ENCODE results near the gene SLC9B2. TPM values are rescaled to one million over a fixed set of nuclear protein-coding genes. Genes with fewer than 3 reads are reported as not detected.

Gene SLC9B2
- total RNA-seq, 1 donor from 2014 or later = 12.1 TPM

GRCh38 chr4:103108542-103108941 lies 32.0 kb upstream of the SLC9B2 start:
- no peak overlapping the region for H3K4me3 Mint-ChIP-seq
- DNase-seq (ENCODE audit: low spot score in 2 of 2, unreplicated experiment in 2 of 2) = no peak
- H3K36me3 Mint-ChIP-seq = peaks cover 11% of the 10 kb centered on the region
- no peaks in the 10 kb centered on the region for H3K27me3 Mint-ChIP-seq (ENCODE audit: low read depth)
- no peaks in the 10 kb centered on the region for H3K9me3 Mint-ChIP-seq
- no peak overlapping the region for H3K27ac Mint-ChIP-seq
- no peak for TF ChIP-seq CTCF (IDR thresholded peaks at IDR 0.05; ENCODE audit: unreplicated experiment)
- H3K4me1 Mint-ChIP-seq = no peaks in the 10 kb centered on the region

- Mint-ChIP-seq H3K4me1 (peaks cover under 1% of the 10 kb centered on the region), H3K4me3 (no peak overlapping the region), H3K9me3 (no peaks in the 10 kb centered on the region), H3K27ac (no peak overlapping the region), H3K36me3 (peaks cover 11% of the 10 kb centered on the region), H3K27me3 (ENCODE audit: low read depth) (no peaks in the 10 kb centered on the region)
- no peak for DNase-seq (ENCODE audit: low spot score in 2 of 2, unreplicated experiment in 2 of 2)
- TF ChIP-seq CTCF (IDR thresholded peaks at IDR 0.05; ENCODE audit: unreplicated experiment) = no peak
Measured at GRCh38 chr4:103105558-103106356, 29.2 kb upstream of the SLC9B2 start.

GRCh38 chr4:103104886-103105285 lies 28.3 kb upstream of the SLC9B2 start:
- no peak for DNase-seq (ENCODE audit: low spot score in 2 of 2, unreplicated experiment in 2 of 2)
- no peak overlapping the region for H3K27ac Mint-ChIP-seq
- no peaks in the 10 kb centered on the region for H3K9me3 Mint-ChIP-seq
- no peak for TF ChIP-seq CTCF (IDR thresholded peaks at IDR 0.05; ENCODE audit: unreplicated experiment)
- H3K4me1 Mint-ChIP-seq = peaks cover 2% of the 10 kb centered on the region
- H3K27me3 Mint-ChIP-seq (ENCODE audit: low read depth) = no peaks in the 10 kb centered on the region
- H3K4me3 Mint-ChIP-seq = no peak overlapping the region
- peaks cover 11% of the 10 kb centered on the region for H3K36me3 Mint-ChIP-seq

GRCh38 chr4:103100691-103101090 lies 24.1 kb upstream of the SLC9B2 start:
- no peak for DNase-seq (ENCODE audit: low spot score in 2 of 2, unreplicated experiment in 2 of 2)
- Mint-ChIP-seq H3K4me1 (peaks cover 29% of the 10 kb centered on the region), H3K27me3 (ENCODE audit: low read depth) (no peaks in the 10 kb centered on the region), H3K36me3 (peaks cover 4% of the 10 kb centered on the region), H3K27ac (no peak overlapping the region), H3K4me3 (no peak overlapping the region), H3K9me3 (no peaks in the 10 kb centered on the region)
- no peak for TF ChIP-seq CTCF (IDR thresholded peaks at IDR 0.05; ENCODE audit: unreplicated experiment)

GRCh38 chr4:103099691-103100392 lies 23.3 kb upstream of the SLC9B2 start, which contains the start of gene BDH2:
Gene BDH2, minus strand, starts transcription at chr4:103099834. Its CDS starts 3,580 bp downstream, at chr4:103096254.
- TF ChIP-seq CTCF (IDR thresholded peaks at IDR 0.05; ENCODE audit: unreplicated experiment) = peak; percentile 91
- H3K36me3 Mint-ChIP-seq = peaks cover 4% of the 10 kb centered on the region
- H3K4me1 Mint-ChIP-seq = peaks cover 29% of the 10 kb centered on the region
- no peak for DNase-seq (ENCODE audit: low spot score in 2 of 2, unreplicated experiment in 2 of 2)
- H3K9me3 Mint-ChIP-seq = no peaks in the 10 kb centered on the region
- H3K27me3 Mint-ChIP-seq (ENCODE audit: low read depth) = no peaks in the 10 kb centered on the region
- H3K27ac Mint-ChIP-seq = peak within 1 kb of the TSS; percentile 90
- peak within 1 kb of the TSS; percentile 83 for H3K4me3 Mint-ChIP-seq

All from mesothelial cell of epicardium (in vitro differentiated cells).